Measurements from ENCODE around the gene FRRS1.

Gene FRRS1

DNA sequence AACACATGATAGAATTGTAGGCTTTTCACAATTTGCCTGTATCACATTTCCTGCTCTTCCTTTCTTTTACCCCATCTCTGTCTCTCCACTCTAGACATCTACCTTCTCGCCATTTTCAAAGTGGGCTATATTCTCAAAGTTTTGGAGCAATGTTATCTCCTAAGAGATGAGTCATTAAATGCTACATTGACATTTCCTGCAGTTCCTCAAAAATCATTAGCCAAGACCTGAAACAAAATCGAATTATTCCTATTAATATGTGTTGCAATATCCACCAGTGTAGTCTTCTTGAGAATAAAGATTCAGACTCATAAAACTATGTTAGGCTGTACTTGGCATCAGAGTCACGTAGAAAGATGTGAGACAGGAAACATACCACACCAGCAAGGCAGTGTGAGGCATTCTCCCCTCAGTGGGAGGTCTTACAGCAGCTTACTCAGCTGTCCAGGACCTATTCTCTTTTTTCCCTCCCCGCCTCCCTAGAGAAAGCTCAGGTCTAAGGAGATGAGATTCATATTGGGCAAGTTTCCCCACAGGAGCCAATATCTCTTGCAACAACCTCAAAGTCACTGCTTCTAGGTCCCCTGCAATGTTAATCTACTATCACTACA is 38.8 kb downstream of the FRRS1 start:
- Histone ChIP-seq H3K79me2 (ENCODE audit: insufficient read depth, low read length) (no peaks in the 10 kb centered on the region), H3K27ac (ENCODE audit: low read depth, low read length) (no peak overlapping the region), H2AFZ (ENCODE audit: low read depth, low read length, severe bottlenecking) (no peak overlapping the region), H3K9me2 (replicated peaks; ENCODE audit: insufficient read depth, low read length) (no peaks in the 10 kb centered on the region), H3K27me3 (ENCODE audit: low read length) (no peaks in the 10 kb centered on the region), H3K4me2 (ENCODE audit: low read depth, low read length, poor library complexity, severe bottlenecking) (no peak overlapping the region), H3K36me3 (ENCODE audit: low read length) (no peaks in the 10 kb centered on the region), H3K9me3 (ENCODE audit: insufficient read depth, low read length) (no peaks in the 10 kb centered on the region), H3K4me3 (ENCODE audit: insufficient read depth, low read length, poor library complexity, severe bottlenecking) (no peak overlapping the region), H3K9ac (ENCODE audit: low read length) (no peak overlapping the region), H4K20me1 (ENCODE audit: low read depth, low read length) (no peaks in the 10 kb centered on the region), H3F3A (ENCODE audit: insufficient read depth) (no peaks in the 10 kb centered on the region)
- no peak for TF ChIP-seq EZH2phosphoT487 (conservative IDR thresholded peaks at IDR 0.05; ENCODE audit: low read length)
- TF ChIP-seq, protein P1, sequence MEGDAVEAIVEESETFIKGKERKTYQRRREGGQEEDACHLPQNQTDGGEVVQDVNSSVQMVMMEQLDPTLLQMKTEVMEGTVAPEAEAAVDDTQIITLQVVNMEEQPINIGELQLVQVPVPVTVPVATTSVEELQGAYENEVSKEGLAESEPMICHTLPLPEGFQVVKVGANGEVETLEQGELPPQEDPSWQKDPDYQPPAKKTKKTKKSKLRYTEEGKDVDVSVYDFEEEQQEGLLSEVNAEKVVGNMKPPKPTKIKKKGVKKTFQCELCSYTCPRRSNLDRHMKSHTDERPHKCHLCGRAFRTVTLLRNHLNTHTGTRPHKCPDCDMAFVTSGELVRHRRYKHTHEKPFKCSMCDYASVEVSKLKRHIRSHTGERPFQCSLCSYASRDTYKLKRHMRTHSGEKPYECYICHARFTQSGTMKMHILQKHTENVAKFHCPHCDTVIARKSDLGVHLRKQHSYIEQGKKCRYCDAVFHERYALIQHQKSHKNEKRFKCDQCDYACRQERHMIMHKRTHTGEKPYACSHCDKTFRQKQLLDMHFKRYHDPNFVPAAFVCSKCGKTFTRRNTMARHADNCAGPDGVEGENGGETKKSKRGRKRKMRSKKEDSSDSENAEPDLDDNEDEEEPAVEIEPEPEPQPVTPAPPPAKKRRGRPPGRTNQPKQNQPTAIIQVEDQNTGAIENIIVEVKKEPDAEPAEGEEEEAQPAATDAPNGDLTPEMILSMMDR (IDR thresholded peaks at IDR 0.05; ENCODE audit: insufficient read depth, low read length, poor library complexity, severe bottlenecking): no peak

DNA sequence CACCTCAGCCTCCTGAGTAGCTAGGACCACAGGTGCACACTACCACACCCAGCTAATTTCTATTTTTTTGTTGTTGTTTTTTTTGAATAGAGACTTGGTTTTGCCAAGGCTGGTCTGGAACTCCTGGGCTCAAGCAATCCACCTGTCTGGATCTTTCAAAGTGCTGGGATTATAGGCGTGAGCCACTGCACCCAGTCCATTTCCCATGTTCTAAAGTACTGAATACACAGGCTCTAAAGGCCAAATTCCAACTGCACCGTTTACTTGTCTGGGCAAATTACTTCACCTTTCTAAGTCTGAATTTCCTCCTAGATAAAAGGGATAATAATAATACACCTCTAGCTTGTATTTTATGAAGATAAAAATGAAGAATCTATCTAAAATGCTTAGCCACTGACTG is 39.6 kb downstream of the FRRS1 start:
- Histone ChIP-seq H3F3A (ENCODE audit: insufficient read depth) (no peaks in the 10 kb centered on the region), H3K9ac (ENCODE audit: low read length) (no peak overlapping the region), H3K4me2 (ENCODE audit: low read depth, low read length, poor library complexity, severe bottlenecking) (no peak overlapping the region), H2AFZ (ENCODE audit: low read depth, low read length, severe bottlenecking) (no peak overlapping the region), H3K9me2 (replicated peaks; ENCODE audit: insufficient read depth, low read length) (no peaks in the 10 kb centered on the region), H3K9me3 (ENCODE audit: insufficient read depth, low read length) (no peaks in the 10 kb centered on the region), H4K20me1 (ENCODE audit: low read depth, low read length) (no peaks in the 10 kb centered on the region), H3K79me2 (ENCODE audit: insufficient read depth, low read length) (no peaks in the 10 kb centered on the region), H3K4me3 (ENCODE audit: insufficient read depth, low read length, poor library complexity, severe bottlenecking) (no peak overlapping the region), H3K27ac (ENCODE audit: low read depth, low read length) (no peak overlapping the region), H3K27me3 (ENCODE audit: low read length) (no peaks in the 10 kb centered on the region), H3K36me3 (ENCODE audit: low read length) (no peaks in the 10 kb centered on the region)
- TF ChIP-seq EZH2phosphoT487 (conservative IDR thresholded peaks at IDR 0.05; ENCODE audit: low read length): no peak
- TF ChIP-seq, protein P1 (IDR thresholded peaks at IDR 0.05; ENCODE audit: insufficient read depth, low read length, poor library complexity, severe bottlenecking): no peak

DNA sequence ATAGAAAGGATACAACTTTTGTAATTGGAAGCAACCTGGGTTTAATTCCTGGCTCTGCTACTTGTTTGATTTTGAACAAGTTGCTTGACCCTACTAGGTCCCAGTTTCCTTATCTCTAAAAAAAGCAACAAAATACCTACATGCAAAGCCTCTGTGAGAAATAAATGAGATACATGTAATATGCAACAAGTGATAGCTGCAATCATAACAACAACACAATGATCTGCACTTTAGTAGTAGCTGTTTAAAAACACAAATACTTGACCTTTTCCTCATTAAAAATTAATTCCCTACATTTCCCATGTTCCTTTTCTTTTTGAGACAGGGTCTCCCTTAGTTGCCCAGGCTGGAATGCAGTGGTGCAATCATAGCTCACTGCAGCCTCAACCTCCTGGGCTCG is 40.0 kb downstream of the FRRS1 start:
- Histone ChIP-seq H3K9me3 (ENCODE audit: insufficient read depth, low read length) (no peaks in the 10 kb centered on the region), H2AFZ (ENCODE audit: low read depth, low read length, severe bottlenecking) (no peak overlapping the region), H3F3A (ENCODE audit: insufficient read depth) (no peaks in the 10 kb centered on the region), H3K27ac (ENCODE audit: low read depth, low read length) (no peak overlapping the region), H3K9me2 (replicated peaks; ENCODE audit: insufficient read depth, low read length) (no peaks in the 10 kb centered on the region), H3K9ac (ENCODE audit: low read length) (no peak overlapping the region), H3K36me3 (ENCODE audit: low read length) (no peaks in the 10 kb centered on the region), H4K20me1 (ENCODE audit: low read depth, low read length) (no peaks in the 10 kb centered on the region), H3K4me2 (ENCODE audit: low read depth, low read length, poor library complexity, severe bottlenecking) (no peak overlapping the region), H3K27me3 (ENCODE audit: low read length) (no peaks in the 10 kb centered on the region), H3K79me2 (ENCODE audit: insufficient read depth, low read length) (no peaks in the 10 kb centered on the region), H3K4me3 (ENCODE audit: insufficient read depth, low read length, poor library complexity, severe bottlenecking) (no peak overlapping the region)
- TF ChIP-seq, protein P1 (IDR thresholded peaks at IDR 0.05; ENCODE audit: insufficient read depth, low read length, poor library complexity, severe bottlenecking): no peak
- TF ChIP-seq EZH2phosphoT487 (conservative IDR thresholded peaks at IDR 0.05; ENCODE audit: low read length): no peak
